NCI-H82 treated with DMSO at 0.1 percent for 48 hours (cell line): ENCODE measurements around the gene KBTBD2.
"Not testable (repeated sequence)": the region's sequence is repeated elsewhere in the genome, so short reads cannot be mapped to it uniquely, and the experiment has no call there.

ENCODE experiments used
- DNase-seq: peaks from one replicate; lab custom pipeline; 2025; ENCODE audit not compliant: unreplicated experiment; lab: John Stamatoyannopoulos, UW

Gene KBTBD2

DNA sequence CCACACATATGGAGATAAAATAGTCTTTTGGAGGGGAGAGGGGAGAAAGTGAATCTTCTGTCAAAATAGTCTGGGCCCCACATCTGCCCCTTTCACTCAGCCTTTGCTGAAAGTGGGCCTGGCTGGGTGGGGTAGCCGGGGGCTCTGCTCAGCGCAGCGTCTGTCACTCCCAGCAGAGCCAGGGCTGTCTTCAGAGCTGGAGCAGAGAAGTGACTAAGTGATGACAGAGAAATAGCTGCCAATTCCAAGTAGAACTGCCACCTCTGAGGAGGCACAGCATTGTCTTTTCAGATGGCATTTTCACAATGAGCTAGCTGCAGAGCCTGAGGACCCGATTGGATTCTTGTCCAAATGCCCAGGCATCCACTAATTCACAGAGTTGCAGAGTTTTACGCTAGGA is 34.5 kb downstream of the KBTBD2 start:
- not testable (repeated sequence) for DNase-seq

- not testable (repeated sequence) for DNase-seq
Observed at GRCh38 chr7:32855837-32856775, 35.5 kb downstream of the KBTBD2 start.

DNA sequence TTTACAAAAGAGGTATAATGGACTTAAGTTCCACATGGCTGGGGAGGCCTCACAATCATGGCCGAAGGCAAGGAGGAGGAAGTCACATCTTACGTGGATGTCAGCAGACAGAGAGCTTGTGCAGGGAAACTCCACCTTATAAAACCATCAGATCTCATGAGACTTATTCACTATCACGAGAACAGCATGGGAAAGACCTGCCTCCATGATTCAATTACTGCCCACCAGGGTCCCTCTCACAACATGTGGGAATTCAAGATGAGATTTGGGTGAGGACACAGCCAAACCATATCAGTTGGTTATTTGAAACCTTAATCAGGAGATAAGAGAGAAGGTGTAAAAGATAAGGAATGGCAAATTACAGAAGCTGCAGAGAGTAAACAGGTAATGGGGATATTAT is 40.9 kb downstream of the KBTBD2 start:
- DNase-seq = not testable (repeated sequence)

DNA sequence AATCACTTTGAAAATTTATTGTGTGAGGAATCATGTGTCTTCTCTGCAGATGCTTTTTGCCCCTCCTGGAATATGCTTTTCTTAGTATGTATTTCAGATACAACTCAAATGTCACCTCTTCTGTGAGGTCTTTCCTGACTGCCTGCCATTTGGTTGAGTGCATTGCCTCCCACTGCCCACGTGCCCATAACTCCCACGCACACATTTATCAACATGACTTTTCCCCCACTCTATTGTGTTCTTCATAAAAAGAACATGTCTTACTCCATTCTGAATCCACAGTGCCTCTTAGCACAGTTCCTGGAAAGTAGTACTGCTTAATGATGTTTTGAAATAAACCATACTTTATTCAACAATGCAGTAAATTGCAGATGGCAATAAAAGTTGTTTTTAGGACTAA is 42.9 kb downstream of the KBTBD2 start:
- DNase-seq = not testable (repeated sequence)

- peak; percentile 65 for DNase-seq
Observed at GRCh38 chr7:32846630-32847225, 44.8 kb downstream of the KBTBD2 start.

DNA sequence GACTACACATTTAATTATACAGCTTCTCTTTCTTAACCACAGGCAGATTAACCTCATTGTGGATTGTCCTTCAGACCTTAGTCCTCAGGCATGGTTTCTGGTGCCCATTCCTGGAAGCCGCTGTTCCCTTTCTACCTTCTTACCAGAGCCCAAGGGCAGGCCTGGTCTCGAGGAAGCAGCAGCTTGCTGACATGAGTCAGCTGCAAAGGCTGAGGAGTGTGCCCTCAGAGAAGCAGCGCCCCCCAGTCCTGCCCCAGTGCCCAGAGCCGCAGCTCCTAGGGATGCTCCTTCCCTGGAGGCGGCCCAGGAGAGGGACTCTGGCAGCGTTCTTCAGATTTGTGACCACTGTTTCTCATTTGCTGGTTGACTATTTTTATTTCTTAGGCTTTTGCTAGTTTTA is 46.8 kb downstream of the KBTBD2 start:
- DNase-seq = not testable (repeated sequence)

GRCh38 chr7:32843763-32844162 is 47.8 kb downstream of the KBTBD2 start:
- not testable (repeated sequence) for DNase-seq

- not testable (repeated sequence) for DNase-seq
Observed at GRCh38 chr7:32839846-32840245, 51.7 kb downstream of the KBTBD2 start.

- DNase-seq = not testable (repeated sequence)
Observed at GRCh38 chr7:32828996-32829752, 62.4 kb downstream of the KBTBD2 start.
